Stimulated activated CD8-positive, alpha-beta memory T cell treated with anti-CD3 and anti-CD28 coated beads, Interleukin-15, amount 100 ng/mL, for 4 hours (primary cell): ENCODE results near the gene VCX.
"Not testable (repeated sequence)": the region's sequence is repeated elsewhere in the genome, so short reads cannot be mapped to it uniquely, and the experiment has no call there.

Source experiments
- DNase-seq, 2 donors: peaks; one replicate each; pipeline ENCODE4 v3.0.0-alpha.2; 2020; ENCODE audit warnings: low read depth in 2 of 2

VCX gene

GRCh38 chrX:7842871-7843270 is at the start of gene VCX:
Gene VCX, plus strand, starts transcription at chrX:7843171. Its CDS starts 33 bp downstream, at chrX:7843204.
- not testable (repeated sequence) for DNase-seq

- no peak for DNase-seq
Measured at GRCh38 chrX:7798327-7798726, 44.6 kb upstream of the VCX start.

- no peak for DNase-seq
Measured at GRCh38 chrX:7801711-7802110, 41.3 kb upstream of the VCX start.

- no peak for DNase-seq
Measured at GRCh38 chrX:7815166-7815805, 27.7 kb upstream of the VCX start.

- DNase-seq, result no peak
Measured at GRCh38 chrX:7828594-7828993, 14.4 kb upstream of the VCX start.

- no peak for DNase-seq
Measured at GRCh38 chrX:7841084-7841805, 1.7 kb upstream of the VCX start.

GRCh38 chrX:7852166-7852565 is 9.2 kb downstream of the VCX start:
- DNase-seq, result no peak

GRCh38 chrX:7872042-7872441 is 29.1 kb downstream of the VCX start:
- DNase-seq, result no peak

- DNase-seq, result no peak
Measured at GRCh38 chrX:7876957-7877356, 34.0 kb downstream of the VCX start.

- DNase-seq, result no peak
Measured at GRCh38 chrX:7889135-7889534, 46.2 kb downstream of the VCX start.

GRCh38 chrX:7889680-7890079 is 46.7 kb downstream of the VCX start:
- DNase-seq, result no peak

- DNase-seq, result no peak
Measured at GRCh38 chrX:7891928-7892327, 49.0 kb downstream of the VCX start.
